DOHH2 (cell line): ENCODE measurements around the gene SLC5A4.

Source experiments
- CTCF ChIP-seq: fragments of 200-600 bp; sonication (generic); IDR thresholded peaks from one replicate; pipeline ENCODE4 v1.5.1; 2014; ENCODE audit warnings: antibody characterized with exemption, mild to moderate bottlenecking, low read depth, low read length; ENCODE audit not compliant: poor library complexity, severe bottlenecking
- EZH2phosphoT487 ChIP-seq: fragments of 200-600 bp; sonication (generic); IDR thresholded peaks from 2 replicates; pipeline ENCODE4 v1.6.1; 2017; ENCODE audit warnings: borderline replicate concordance, mild to moderate bottlenecking, antibody characterized with exemption, low read length, moderate library complexity, mixed read lengths

- TF ChIP-seq CTCF (no peak), EZH2phosphoT487 (no peak)
These were observed 50.9 kb downstream of the SLC5A4 start for GRCh38 chr22:32204040-32204855.
